B cell (primary cell): ENCODE measurements around the gene CXCR3. TPM values are rescaled to one million over a fixed set of nuclear protein-coding genes. Genes with fewer than 3 reads are reported as not detected.

ENCODE experiments used
- ATAC-seq: fragments of 200-7000 bp; cut with Tn5 transposase; one replicate; pipeline ENCODE4 v1.10.0; 2021; ENCODE audit warnings: low read depth, mild to moderate bottlenecking, moderate number of reproducible peaks, moderate library complexity
- CTCF ChIA-PET: fragments of 350-600 bp; sonication (Branson Sonifier 250); formaldehyde crosslinking; loops from one replicate; lab custom pipeline; 2021; ENCODE audit warnings: antibody characterized with exemption, inconsistent platforms; lab: Charles Lee
- POLR2A ChIA-PET: fragments of 350-600 bp; sonication (Branson Sonifier 250); formaldehyde crosslinking; loops from one replicate; lab custom pipeline; 2021; ENCODE audit warnings: antibody characterized with exemption; lab: Charles Lee
- DNase-seq: peaks from one replicate; pipeline ENCODE4 v3.0.0; 2013
- H2AFZ ChIP-seq: 2 replicates; pipeline ENCODE4 v1.6.1; 2012; ENCODE audit warnings: mild to moderate bottlenecking, low read depth, low read length; ENCODE audit not compliant: insufficient read depth, poor library complexity, severe bottlenecking
- H3K27ac ChIP-seq, 2 donors: 1 replicate in 1 of 2; 2 replicates in 1 of 2; pipeline ENCODE4 v1.5.1; 2012 to 2013; ENCODE audit warnings: low read length in 2 of 2, mild to moderate bottlenecking in 2 of 2, moderate library complexity in 1 of 2
- H3K27me3 ChIP-seq, 4 experiments: fragments of 200-600 bp in 1 of 4; sonication (generic) in 1 of 4; replicated peaks in 1 of 4; 1 replicate in 2 of 4; 2 replicates in 2 of 4; pipeline versions ENCODE4 v1.6.1 to v1.7.0; 2013 to 2016; ENCODE audit warnings: low read length in 3 of 4, mild to moderate bottlenecking in 2 of 4, mixed read lengths in 1 of 4, moderate library complexity in 1 of 4; ENCODE audit not compliant: insufficient read depth in 4 of 4, control insufficient read depth in 3 of 4; ENCODE audit errors: control extremely low read depth in 1 of 4
- H3K36me3 ChIP-seq, 2 experiments: replicated peaks in 1 of 2; 1 replicate in 1 of 2; 2 replicates in 1 of 2; pipeline versions ENCODE4 v1.6.1 to v1.7.1; 2013; ENCODE audit warnings: low read length in 1 of 2; ENCODE audit not compliant: insufficient read depth in 2 of 2, control insufficient read depth in 1 of 2; ENCODE audit errors: control extremely low read depth in 1 of 2, extremely low read depth in 1 of 2
- H3K4me1 ChIP-seq, 2 donors: fragments of 200-600 bp in 1 of 2; sonication (generic) in 1 of 2; 1 replicate in 1 of 2; 2 replicates in 1 of 2; pipeline versions ENCODE4 v1.5.1 to v1.6.1; 2013 to 2017; ENCODE audit warnings: low read length in 2 of 2; ENCODE audit not compliant: control insufficient read depth in 2 of 2, insufficient read depth in 2 of 2
- H3K4me2 ChIP-seq: replicated peaks from 2 replicates; pipeline ENCODE3; 2012; ENCODE audit warnings: mild to moderate bottlenecking, low read depth, low read length; ENCODE audit not compliant: poor library complexity, severe bottlenecking
- H3K4me3 ChIP-seq, 5 experiments: fragments of 200-600 bp in 1 of 5; sonication (generic) in 1 of 5; 1 replicate in 3 of 5; 2 replicates in 2 of 5; pipeline versions ENCODE4 v1.5.1 to v1.7.0; 2011 to 2016; ENCODE audit warnings: low read length in 4 of 5, mild to moderate bottlenecking in 4 of 5, low read depth in 2 of 5, control low read depth in 1 of 5, moderate library complexity in 1 of 5; ENCODE audit not compliant: insufficient read depth in 1 of 5; ENCODE audit errors: control extremely low read depth in 1 of 5, extremely low read depth in 1 of 5
- H3K79me2 ChIP-seq: fragments of 200-600 bp; sonication (generic); one replicate; pipeline ENCODE4 v1.6.0; 2016; ENCODE audit warnings: low read length; ENCODE audit not compliant: control insufficient read depth, insufficient read depth
- H3K9ac ChIP-seq: fragments of 200-600 bp; sonication (generic); 2 replicates; pipeline ENCODE4 v1.6.1; 2017; ENCODE audit warnings: mild to moderate bottlenecking, low read length, moderate library complexity
- H3K9me3 ChIP-seq, 3 donors: one replicate each; pipeline versions ENCODE4 v1.6.1 to v1.7.1; 2013; ENCODE audit warnings: low read length in 2 of 3; ENCODE audit not compliant: control insufficient read depth in 2 of 3, insufficient read depth in 1 of 3; ENCODE audit errors: control extremely low read depth in 1 of 3
- H4K20me1 ChIP-seq: 2 replicates; pipeline ENCODE4 v1.6.0; 2012; ENCODE audit warnings: mild to moderate bottlenecking, low read length; ENCODE audit not compliant: insufficient read depth, control insufficient read depth, poor library complexity, severe bottlenecking
- H3K27ac Mint-ChIP-seq: one replicate; pipeline ENCODE4 v1.8.0; 2021; ENCODE audit warnings: mixed read lengths
- H3K27me3 Mint-ChIP-seq: one replicate; pipeline ENCODE4 v1.8.0; 2021; ENCODE audit warnings: mixed read lengths
- H3K4me1 Mint-ChIP-seq: one replicate; pipeline ENCODE4 v1.8.0; 2021; ENCODE audit warnings: mixed read lengths
- H3K4me3 Mint-ChIP-seq: one replicate; pipeline ENCODE4 v1.8.0; 2021; ENCODE audit warnings: mixed read lengths
- H3K9me3 Mint-ChIP-seq: one replicate; pipeline ENCODE4 v1.8.0; 2022; ENCODE audit warnings: mixed read lengths; ENCODE audit not compliant: insufficient read depth
- CTCF ChIP-seq: fragments of 200-600 bp; IDR thresholded peaks from one replicate; pipeline ENCODE4 v1.8.0; 2022; ENCODE audit warnings: antibody characterized with exemption, mild to moderate bottlenecking
- EZH2 ChIP-seq: IDR thresholded peaks from 2 replicates; pipeline ENCODE4 v1.6.1; 2012; ENCODE audit warnings: borderline replicate concordance, low read depth, mild to moderate bottlenecking, moderate library complexity, low read length; ENCODE audit not compliant: insufficient read depth, poor library complexity, severe bottlenecking
- WGBS: methylation state at CpG from one replicate; pipeline ENCODE4 v1.1.5; 2013; ENCODE audit warnings: missing lambda C conversion rate; ENCODE audit not compliant: insufficient coverage; 5-methylcytosine and 5-hydroxymethylcytosine counted together
- intact Hi-C: fragments of 100-400 bp; cut with micrococcal nuclease; formaldehyde crosslinking; loops from one replicate; pipeline ENCODE4 v1.10.0; 2022
- polyA plus RNA-seq: library from polyadenylated mRNA; depleted of rRNA; stranded (reverse); fragments of >200 nt; gene quantifications from 2 replicates; pipeline ENCODE4 v1.2.3, GENCODE V29; 2012
- total RNA-seq, 2 donors: library from RNA; stranded (reverse); fragments of 120-200 nt in 1 of 2; gene quantifications; 1 replicate in 1 of 2; 2 replicates in 1 of 2; pipeline versions ENCODE4 v1.2.3 to v1.2.4, GENCODE V29; 2013 to 2022

The CXCR3 gene
- total and polyA plus RNA-seq, 2 donors (not counting 1 experiment from before 2014, with no cell fraction given): 6.9 to 8.7 TPM

DNA sequence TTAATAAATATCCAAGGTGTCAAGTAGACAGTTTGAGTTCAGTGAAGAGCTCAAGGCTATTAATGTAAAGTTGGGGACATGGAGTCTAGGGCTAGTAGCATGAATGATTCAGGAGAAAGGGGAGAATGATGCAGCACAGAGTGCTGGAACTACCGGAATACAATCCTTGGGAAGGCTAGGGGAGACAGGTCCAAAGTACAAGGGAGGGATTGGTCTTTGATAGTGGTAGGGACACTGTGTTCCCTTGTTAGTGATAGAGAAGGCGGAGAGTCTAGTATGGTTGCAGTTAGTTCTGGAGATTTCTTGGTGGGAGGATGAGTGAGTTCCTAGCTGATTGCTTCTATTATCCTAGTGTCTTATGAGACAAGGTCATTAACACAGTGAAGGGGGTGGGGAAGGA, 31.4 kb downstream of the CXCR3 start:
- Histone ChIP-seq H3K79me2 (no peaks in the 10 kb centered on the region), H3K27ac (no peak overlapping the region), H4K20me1 (no peaks in the 10 kb centered on the region), H3K4me1 (no peaks in the 10 kb centered on the region), H3K9ac (no peak overlapping the region), H3K36me3 (no peaks in the 10 kb centered on the region), H2AFZ (no peak overlapping the region), H3K4me2 (no peak overlapping the region), H3K9me3 (no peaks in the 10 kb centered on the region), H3K4me3 (no peak overlapping the region), H3K27me3 (no peaks in the 10 kb centered on the region)
- ATAC-seq: no peak
- DNase-seq: no peak
- Mint-ChIP-seq H3K9me3 (no peaks in the 10 kb centered on the region), H3K4me1 (no peaks in the 10 kb centered on the region), H3K27ac (no peak overlapping the region), H3K27me3 (no peaks in the 10 kb centered on the region), H3K4me3 (no peak overlapping the region)
- ChIA-PET CTCF (no interaction called here), POLR2A (no interaction called here)
- 100% methylated on average over 1 of the region's 2 CpGs for WGBS
- intact Hi-C loops: no loop called here
- no peak for TF ChIP-seq EZH2
- TF ChIP-seq CTCF: no peak

- Mint-ChIP-seq H3K9me3 (no peaks in the 10 kb centered on the region), H3K27me3 (no peaks in the 10 kb centered on the region), H3K4me3 (no peak overlapping the region), H3K27ac (no peak overlapping the region), H3K4me1 (no peaks in the 10 kb centered on the region)
- POLR2A ChIA-PET: no interaction called here
- Histone ChIP-seq H3K4me1 (no peaks in the 10 kb centered on the region), H3K9ac (no peak overlapping the region), H3K27me3 (no peaks in the 10 kb centered on the region), H3K79me2 (no peaks in the 10 kb centered on the region), H4K20me1 (peaks cover 10% of the 10 kb centered on the region), H3K27ac (no peak overlapping the region), H3K36me3 (peaks cover 0 to 4% of the 10 kb centered on the region in 2 experiments), H2AFZ (no peak overlapping the region), H3K4me2 (no peak overlapping the region), H3K4me3 (no peak overlapping the region), H3K9me3 (peaks cover 0 to 2% (median 0%) of the 10 kb centered on the region in 3 donors)
- WGBS: no CpG with 5 or more reads among the region's 5 CpGs
- TF ChIP-seq CTCF (no peak), EZH2 (no peak)
- ATAC-seq (no peak), DNase-seq (no peak)
- CTCF ChIA-PET: no interaction called here
- intact Hi-C loops: no loop called here
Measured at GRCh38 chrX:71581210-71581609, 37.1 kb downstream of the CXCR3 start.
